ENCODE measurements around the gene ISX.

The ISX gene

DNA sequence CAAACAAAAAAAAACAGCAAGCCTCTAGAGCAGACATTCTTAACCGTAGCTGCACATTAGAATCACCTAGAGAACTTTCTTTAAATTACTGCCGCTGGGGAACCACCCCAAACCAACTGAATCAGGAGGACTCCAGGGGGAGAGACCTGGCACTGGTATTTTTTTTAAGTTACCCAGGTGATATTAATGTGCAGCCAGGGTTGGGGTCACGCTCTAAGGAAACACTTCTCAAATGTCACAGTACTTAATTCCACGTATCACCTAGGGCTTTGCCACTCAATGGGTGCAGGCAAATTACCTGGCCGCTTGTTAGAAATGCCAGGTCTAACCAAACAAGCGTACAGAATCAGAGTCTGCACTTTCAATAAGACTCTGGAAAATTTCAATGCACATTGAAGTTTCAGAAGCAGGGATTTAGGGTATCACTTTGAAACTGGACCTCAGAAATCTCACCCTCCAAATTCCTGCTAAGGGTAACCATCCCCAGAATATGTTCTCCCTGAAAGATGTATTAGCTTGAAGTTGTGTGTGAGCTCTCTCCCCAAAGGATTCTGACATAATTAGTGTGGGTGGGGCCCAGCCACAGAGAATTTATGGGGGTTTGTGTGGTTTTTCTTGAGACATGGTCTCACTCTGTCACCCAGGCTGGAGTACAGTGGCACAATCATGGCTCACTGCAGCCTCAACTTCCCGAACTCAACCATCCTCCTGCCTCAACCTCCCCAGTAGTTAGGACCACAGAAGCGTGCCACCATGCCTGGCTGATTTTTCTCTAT, 12.7 kb upstream of the ISX start:
- no peaks in the 10 kb centered on the region for H3K4me1 ChIP-seq
- no peak overlapping the region for H3K4me3 ChIP-seq
- no peaks in the 10 kb centered on the region for H3K36me3 ChIP-seq
- intact Hi-C loops (cut with DNase I; ENCODE audit: low total_unique reads): no loop called here
- TF ChIP-seq, protein P1, sequence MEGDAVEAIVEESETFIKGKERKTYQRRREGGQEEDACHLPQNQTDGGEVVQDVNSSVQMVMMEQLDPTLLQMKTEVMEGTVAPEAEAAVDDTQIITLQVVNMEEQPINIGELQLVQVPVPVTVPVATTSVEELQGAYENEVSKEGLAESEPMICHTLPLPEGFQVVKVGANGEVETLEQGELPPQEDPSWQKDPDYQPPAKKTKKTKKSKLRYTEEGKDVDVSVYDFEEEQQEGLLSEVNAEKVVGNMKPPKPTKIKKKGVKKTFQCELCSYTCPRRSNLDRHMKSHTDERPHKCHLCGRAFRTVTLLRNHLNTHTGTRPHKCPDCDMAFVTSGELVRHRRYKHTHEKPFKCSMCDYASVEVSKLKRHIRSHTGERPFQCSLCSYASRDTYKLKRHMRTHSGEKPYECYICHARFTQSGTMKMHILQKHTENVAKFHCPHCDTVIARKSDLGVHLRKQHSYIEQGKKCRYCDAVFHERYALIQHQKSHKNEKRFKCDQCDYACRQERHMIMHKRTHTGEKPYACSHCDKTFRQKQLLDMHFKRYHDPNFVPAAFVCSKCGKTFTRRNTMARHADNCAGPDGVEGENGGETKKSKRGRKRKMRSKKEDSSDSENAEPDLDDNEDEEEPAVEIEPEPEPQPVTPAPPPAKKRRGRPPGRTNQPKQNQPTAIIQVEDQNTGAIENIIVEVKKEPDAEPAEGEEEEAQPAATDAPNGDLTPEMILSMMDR (IDR thresholded peaks at IDR 0.05): no peak
- peaks cover 0 to 8% of the 10 kb centered on the region in 2 donors for H3K27me3 ChIP-seq
- DNase-seq: no peak
- no peak overlapping the region for H3K27ac ChIP-seq
- peaks cover 0 to 5% (median 5%) of the 10 kb centered on the region in 3 donors for H3K9me3 ChIP-seq

DNA sequence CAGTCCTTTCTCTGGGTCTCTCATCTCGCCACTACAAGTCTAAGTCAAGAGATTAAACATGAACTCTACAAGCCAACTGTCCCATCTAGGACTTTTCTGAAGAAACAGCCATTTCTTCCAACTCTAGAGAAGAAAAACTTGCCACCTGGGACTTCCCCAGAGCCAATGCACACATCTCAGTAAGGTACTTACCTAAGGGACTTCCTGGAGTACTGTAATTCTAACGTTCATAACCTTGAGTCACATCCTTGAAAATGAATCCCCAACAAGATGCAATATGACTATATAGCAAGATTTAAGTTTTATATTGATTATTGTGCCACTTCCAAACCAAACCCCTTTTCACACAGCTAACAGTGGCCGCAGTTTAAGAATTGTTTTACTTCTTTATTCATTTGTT, 11.9 kb upstream of the ISX start:
- Histone ChIP-seq H3K27ac (no peak overlapping the region), H3K4me1 (no peaks in the 10 kb centered on the region), H3K9me3 (peaks cover 0 to 5% (median 5%) of the 10 kb centered on the region in 3 donors), H3K4me3 (no peak overlapping the region), H3K36me3 (no peaks in the 10 kb centered on the region), H3K27me3 (no peaks in the 10 kb centered on the region)
- intact Hi-C loops (cut with DNase I; ENCODE audit: low total_unique reads): no loop called here
- DNase-seq: no peak
- TF ChIP-seq, protein P1 (IDR thresholded peaks at IDR 0.05): no peak

DNA sequence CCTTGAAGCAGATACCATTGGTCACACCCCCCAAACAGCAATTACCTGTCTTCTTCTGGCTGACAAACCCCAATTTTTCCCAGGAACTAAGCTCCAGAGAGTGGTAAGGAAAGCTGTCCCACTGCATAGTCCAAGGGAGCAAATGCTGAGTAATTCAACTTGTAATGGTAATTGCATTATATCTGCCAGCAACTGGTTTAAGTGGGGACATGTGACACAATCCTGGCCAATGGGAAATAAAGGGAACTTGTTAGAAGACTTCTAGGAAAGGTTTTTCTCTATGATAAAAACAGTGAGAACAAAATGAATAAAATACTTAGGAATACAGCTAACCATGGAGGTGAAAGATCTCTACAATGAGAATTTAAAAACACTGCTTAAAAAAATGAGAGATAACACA, 9.5 kb upstream of the ISX start:
- Histone ChIP-seq H3K9me3 (peaks cover 0 to 5% (median 5%) of the 10 kb centered on the region in 3 donors), H3K27ac (no peak overlapping the region), H3K4me3 (no peak overlapping the region), H3K27me3 (no peaks in the 10 kb centered on the region), H3K36me3 (no peaks in the 10 kb centered on the region), H3K4me1 (no peaks in the 10 kb centered on the region)
- TF ChIP-seq, protein P1 (IDR thresholded peaks at IDR 0.05): no peak
- intact Hi-C loops (cut with DNase I; ENCODE audit: low total_unique reads): no loop called here
- DNase-seq: no peak

DNA sequence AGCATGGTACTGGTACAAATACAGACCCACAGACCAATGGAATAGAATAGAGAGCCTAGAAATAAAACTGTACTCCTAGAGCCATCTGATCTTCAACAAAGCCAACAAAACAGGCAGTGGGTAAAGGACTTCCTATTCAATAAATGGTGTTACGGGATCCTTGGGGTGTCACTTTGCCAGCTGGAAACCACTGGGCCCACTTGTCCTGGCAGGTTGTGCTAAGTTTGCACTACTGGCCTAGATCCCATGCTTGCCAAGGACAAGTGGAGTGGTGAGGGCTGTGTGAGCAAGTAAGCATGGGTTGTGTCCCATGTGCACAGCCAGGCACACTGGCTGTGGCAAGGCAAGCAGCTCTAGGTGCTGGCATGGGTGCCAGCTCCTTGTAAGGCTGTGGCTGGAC, 8.8 kb upstream of the ISX start:
- Histone ChIP-seq H3K27ac (no peak overlapping the region), H3K4me1 (no peaks in the 10 kb centered on the region), H3K27me3 (no peaks in the 10 kb centered on the region), H3K4me3 (no peak overlapping the region), H3K36me3 (no peaks in the 10 kb centered on the region), H3K9me3 (peaks cover 0 to 5% (median 5%) of the 10 kb centered on the region in 3 donors)
- no peak for DNase-seq
- intact Hi-C loops (cut with DNase I; ENCODE audit: low total_unique reads): no loop called here
- TF ChIP-seq, protein P1 (IDR thresholded peaks at IDR 0.05): no peak

DNA sequence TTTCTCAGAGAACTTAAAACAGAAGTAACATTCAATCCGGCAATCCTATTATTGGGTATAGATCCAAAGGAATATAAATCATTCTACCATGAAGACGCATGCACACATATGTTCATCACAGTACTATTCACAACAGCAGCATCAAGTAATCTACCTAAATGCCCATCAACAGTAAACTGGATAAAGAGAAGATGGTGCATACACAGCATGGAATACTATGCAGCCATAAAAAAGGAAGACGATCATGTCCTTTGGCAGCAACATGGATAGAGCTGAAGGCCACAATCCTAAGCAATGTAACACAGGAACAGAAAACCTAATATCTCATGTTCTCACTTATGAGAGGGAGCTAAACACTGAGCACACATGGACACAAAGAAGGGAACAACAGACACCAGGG, 6.3 kb upstream of the ISX start:
- TF ChIP-seq, protein P1 (IDR thresholded peaks at IDR 0.05): no peak
- Histone ChIP-seq H3K4me3 (no peak overlapping the region), H3K4me1 (no peaks in the 10 kb centered on the region), H3K9me3 (peaks cover 0 to 5% (median 5%) of the 10 kb centered on the region in 3 donors), H3K36me3 (no peaks in the 10 kb centered on the region), H3K27ac (no peak overlapping the region), H3K27me3 (no peaks in the 10 kb centered on the region)
- DNase-seq: no peak
- intact Hi-C loops (cut with DNase I; ENCODE audit: low total_unique reads): no loop called here
